Spinal cord (tissue), 10 donors: ENCODE data around the gene NMNAT2. TPM values are rescaled to one million over a fixed set of nuclear protein-coding genes. Genes with fewer than 3 reads are reported as not detected.
"Not testable (repeated sequence)": the region's sequence is repeated elsewhere in the genome, so short reads cannot be mapped to it uniquely, and the experiment has no call there.

Source experiments
- DNase-seq, 6 donors: peaks; one replicate each; pipeline versions ENCODE4 v3.0.0 to v3.0.0-alpha.2; 2013 to 2015; ENCODE audit warnings: low spot score in 6 of 6, low read depth in 4 of 6
- H3K27ac ChIP-seq: one replicate; pipeline ENCODE4 v1.5.1; 2013; ENCODE audit warnings: low read depth, low read length, control low read depth
- H3K27me3 ChIP-seq: one replicate; pipeline ENCODE4 v1.6.1; 2013; ENCODE audit warnings: low read length; ENCODE audit not compliant: control insufficient read depth, insufficient read depth
- H3K36me3 ChIP-seq: one replicate; pipeline ENCODE4 v1.6.1; 2013; ENCODE audit warnings: low read length; ENCODE audit not compliant: control insufficient read depth, insufficient read depth
- H3K4me1 ChIP-seq: one replicate; pipeline ENCODE4 v1.6.1; 2013; ENCODE audit warnings: low read length; ENCODE audit not compliant: control insufficient read depth, insufficient read depth
- H3K4me3 ChIP-seq: one replicate; pipeline ENCODE4 v1.5.1; 2013; ENCODE audit warnings: low read depth, low read length, control low read depth
- H3K9me3 ChIP-seq: one replicate; pipeline ENCODE4 v1.6.1; 2013; ENCODE audit warnings: low read length; ENCODE audit not compliant: control insufficient read depth, insufficient read depth
- WGBS: methylation state at CpG from one replicate; pipeline ENCODE4 v1.1.5; 2013; ENCODE audit warnings: missing lambda C conversion rate; ENCODE audit not compliant: insufficient coverage; 5-methylcytosine and 5-hydroxymethylcytosine counted together
- polyA plus RNA-seq, 2 donors: library from polyadenylated mRNA; unstranded; fragments of 120-200 nt; gene quantifications; one replicate each; pipeline ENCODE4 v1.2.1, GENCODE V29; 2013; ENCODE audit not compliant: insufficient read length in 2 of 2
- total RNA-seq, 2 donors: library from RNA; depleted of rRNA in 1 of 2; stranded (reverse); fragments of 120-200 nt in 1 of 2; fragments of >200 nt in 1 of 2; gene quantifications; one replicate each; pipeline versions ENCODE4 v1.2.3 to v1.2.4, GENCODE V29; 2013 to 2014
- donor health status: healthy.

NMNAT2 gene
- total and polyA plus RNA-seq, 4 donors, result 20.8 to 65.9 (median 45.4) TPM

- Histone ChIP-seq H3K27ac (no peak overlapping the region), H3K9me3 (no peaks in the 10 kb centered on the region), H3K4me3 (no peak overlapping the region), H3K27me3 (no peaks in the 10 kb centered on the region), H3K4me1 (peaks cover 27% of the 10 kb centered on the region), H3K36me3 (peaks cover 13% of the 10 kb centered on the region)
- WGBS, result 39% methylated on average over 11 of the region's 12 CpGs
- peak in 3 of 6 donors; percentile 26 to 93 (median 32) for DNase-seq
Observed at GRCh38 chr1:183278739-183279591, 139.2 kb downstream of the NMNAT2 start.

- peaks cover 27% of the 10 kb centered on the region for H3K4me1 ChIP-seq
- peaks cover 6% of the 10 kb centered on the region for H3K36me3 ChIP-seq
- no peaks in the 10 kb centered on the region for H3K9me3 ChIP-seq
- H3K4me3 ChIP-seq, result no peak overlapping the region
- no peak overlapping the region for H3K27ac ChIP-seq
- no peak for DNase-seq
- H3K27me3 ChIP-seq, result no peaks in the 10 kb centered on the region
- WGBS, result 70% methylated on average over 2 of the region's 7 CpGs
Observed at GRCh38 chr1:183277821-183278738, 140.1 kb downstream of the NMNAT2 start.

GRCh38 chr1:183276386-183277080 is 141.6 kb downstream of the NMNAT2 start:
- peaks cover 6% of the 10 kb centered on the region for H3K36me3 ChIP-seq
- WGBS, result 76% methylated on average over 5 of the region's 9 CpGs
- H3K4me3 ChIP-seq, result no peak overlapping the region
- DNase-seq, result no peak
- no peaks in the 10 kb centered on the region for H3K27me3 ChIP-seq
- H3K9me3 ChIP-seq, result no peaks in the 10 kb centered on the region
- H3K27ac ChIP-seq, result no peak overlapping the region
- peaks cover 18% of the 10 kb centered on the region for H3K4me1 ChIP-seq

GRCh38 chr1:183275322-183275721 is 142.9 kb downstream of the NMNAT2 start:
- H3K4me1 ChIP-seq, result peaks cover 16% of the 10 kb centered on the region
- no peak for DNase-seq
- no peaks in the 10 kb centered on the region for H3K9me3 ChIP-seq
- H3K4me3 ChIP-seq, result no peak overlapping the region
- WGBS, result 93% methylated on average over 2 of the region's 3 CpGs
- H3K36me3 ChIP-seq, result peaks cover 6% of the 10 kb centered on the region
- H3K27ac ChIP-seq, result no peak overlapping the region
- H3K27me3 ChIP-seq, result no peaks in the 10 kb centered on the region

- no CpG with 5 or more reads among the region's 3 CpGs for WGBS
- H3K9me3 ChIP-seq, result no peaks in the 10 kb centered on the region
- peaks cover 15% of the 10 kb centered on the region for H3K4me1 ChIP-seq
Observed at GRCh38 chr1:183274836-183275235, 143.3 kb downstream of the NMNAT2 start.

GRCh38 chr1:183273984-183274383 is 144.2 kb downstream of the NMNAT2 start:
- WGBS, result no CpG with 5 or more reads among the region's 4 CpGs
- H3K27me3 ChIP-seq, H3K36me3 ChIP-seq: not testable (repeated sequence)

More at GRCh38 chr1:183274836-183275235, 143.3 kb downstream of the NMNAT2 start:
- H3K27me3 ChIP-seq, result no peaks in the 10 kb centered on the region
- no peak for DNase-seq
- no peak overlapping the region for H3K27ac ChIP-seq
- peaks cover 4% of the 10 kb centered on the region for H3K36me3 ChIP-seq
- H3K4me3 ChIP-seq, result no peak overlapping the region

GRCh38 chr1:183273300-183273699 is 144.9 kb downstream of the NMNAT2 start:
- Histone ChIP-seq H3K36me3 (peaks cover 4% of the 10 kb centered on the region), H3K27ac (no peak overlapping the region), H3K9me3 (no peaks in the 10 kb centered on the region), H3K27me3 (no peaks in the 10 kb centered on the region), H3K4me3 (no peak overlapping the region), H3K4me1 (peaks cover under 1% of the 10 kb centered on the region)
- DNase-seq, result no peak
- 88% methylated on average over 2 of the region's 5 CpGs for WGBS

More at GRCh38 chr1:183273984-183274383, 144.2 kb downstream of the NMNAT2 start:
- not testable (repeated sequence) for H3K27ac ChIP-seq, H3K9me3 ChIP-seq, H3K4me3 ChIP-seq, H3K4me1 ChIP-seq, DNase-seq

- H3K36me3 ChIP-seq, result peaks cover 4% of the 10 kb centered on the region
- H3K27me3 ChIP-seq, result no peaks in the 10 kb centered on the region
- H3K4me1 ChIP-seq, result no peaks in the 10 kb centered on the region
- no peak overlapping the region for H3K27ac ChIP-seq
- H3K9me3 ChIP-seq, result no peaks in the 10 kb centered on the region
- DNase-seq, result no peak
- no peak overlapping the region for H3K4me3 ChIP-seq
- no CpG with 5 or more reads among the region's 4 CpGs for WGBS
Observed at GRCh38 chr1:183272390-183272848, 145.8 kb downstream of the NMNAT2 start.

GRCh38 chr1:183270541-183271141 is 147.5 kb downstream of the NMNAT2 start:
- Histone ChIP-seq H3K9me3 (no peaks in the 10 kb centered on the region), H3K27ac (no peak overlapping the region), H3K27me3 (no peaks in the 10 kb centered on the region), H3K4me3 (no peak overlapping the region), H3K4me1 (no peaks in the 10 kb centered on the region), H3K36me3 (peaks cover 4% of the 10 kb centered on the region)
- peak in 2 of 6 donors; percentile 29 to 49 for DNase-seq
- WGBS, result 64% methylated on average over 4 of the region's 5 CpGs
